Thymus (tissue), 11 donors: ENCODE data around the gene ULK4. TPM values are rescaled to one million over a fixed set of nuclear protein-coding genes. Genes with fewer than 3 reads are reported as not detected.
A peak's percentile ranks its signal among the peaks of the same experiment; 100 is the strongest.

ENCODE experiments used
- DNase-seq, 9 donors: peaks; one replicate each; pipeline ENCODE4 v3.0.0-alpha.2; 2013; ENCODE audit warnings: low spot score in 9 of 9, low read depth in 6 of 9, missing footprints in 1 of 9
- H3K27ac ChIP-seq, 2 donors: one replicate each; pipeline ENCODE4 v1.5.1; 2013; ENCODE audit warnings: control low read depth in 1 of 2, low read depth in 1 of 2, low read length in 1 of 2, mild to moderate bottlenecking in 1 of 2, moderate library complexity in 1 of 2
- H3K27me3 ChIP-seq, 2 donors: one replicate each; pipeline ENCODE4 v1.5.1; 2013; ENCODE audit warnings: low read length in 1 of 2; ENCODE audit not compliant: control insufficient read depth in 2 of 2, insufficient read depth in 1 of 2
- H3K36me3 ChIP-seq, 2 donors: one replicate each; pipeline ENCODE4 v1.5.1; 2013; ENCODE audit warnings: low read length in 1 of 2, mild to moderate bottlenecking in 1 of 2, moderate library complexity in 1 of 2; ENCODE audit not compliant: control insufficient read depth in 2 of 2, insufficient read depth in 2 of 2
- H3K4me1 ChIP-seq, 2 donors: one replicate each; pipeline ENCODE4 v1.5.1; 2013; ENCODE audit warnings: low read length in 2 of 2; ENCODE audit not compliant: control insufficient read depth in 2 of 2, insufficient read depth in 2 of 2
- H3K4me3 ChIP-seq, 2 donors: one replicate each; pipeline ENCODE4 v1.5.1; 2013; ENCODE audit warnings: low read length in 2 of 2, control low read depth in 1 of 2, mild to moderate bottlenecking in 1 of 2
- H3K9me3 ChIP-seq, 2 donors: one replicate each; pipeline ENCODE4 v1.5.1; 2013; ENCODE audit warnings: low read length in 1 of 2, mild to moderate bottlenecking in 1 of 2; ENCODE audit not compliant: control insufficient read depth in 2 of 2, insufficient read depth in 1 of 2
- WGBS: extraction: QIAGEN DNeasy Blood & Tissue Kit; methylation state at CpG from one replicate; pipeline ENCODE4 v1.1.7; 2013; 5-methylcytosine and 5-hydroxymethylcytosine counted together
- polyA plus RNA-seq: library from polyadenylated mRNA; stranded (reverse); fragments of 200-250 nt; gene quantifications from one replicate; pipeline ENCODE4 v1.2.3, GENCODE V29; 2013
- total RNA-seq: library from RNA; stranded (reverse); fragments of 120-200 nt; gene quantifications from one replicate; pipeline ENCODE4 v1.2.4, GENCODE V29; 2013
- donor health status: healthy.

Gene ULK4
- total and polyA plus RNA-seq, 2 donors: 3.4 to 6.3 TPM

- H3K9me3 ChIP-seq: no peaks in the 10 kb centered on the region
- H3K4me3 ChIP-seq: no peak overlapping the region
- DNase-seq: no peak
- H3K4me1 ChIP-seq: no peaks in the 10 kb centered on the region
- WGBS: 82% methylated on average over 2 of the region's 2 CpGs
- H3K36me3 ChIP-seq: no peaks in the 10 kb centered on the region
- H3K27me3 ChIP-seq: no peaks in the 10 kb centered on the region
- H3K27ac ChIP-seq: no peak overlapping the region
Observed at GRCh38 chr3:41329881-41330280, 632.0 kb downstream of the ULK4 start.

- H3K36me3 ChIP-seq: no peaks in the 10 kb centered on the region
- no peaks in the 10 kb centered on the region for H3K9me3 ChIP-seq
- H3K4me3 ChIP-seq: no peak overlapping the region
- no peak overlapping the region for H3K27ac ChIP-seq
- H3K4me1 ChIP-seq: peaks cover 0 to 1% of the 10 kb centered on the region in 2 donors
- no peaks in the 10 kb centered on the region for H3K27me3 ChIP-seq
- WGBS: 72% methylated on average over 2 of the region's 2 CpGs
- DNase-seq: no peak
Observed at GRCh38 chr3:41328926-41329325, 633.0 kb downstream of the ULK4 start.

- WGBS: 92% methylated on average over 6 of the region's 6 CpGs
- Histone ChIP-seq H3K4me3 (no peak overlapping the region), H3K36me3 (no peaks in the 10 kb centered on the region), H3K9me3 (no peaks in the 10 kb centered on the region), H3K4me1 (peaks cover 0 to 3% of the 10 kb centered on the region in 2 donors), H3K27ac (no peak overlapping the region), H3K27me3 (no peaks in the 10 kb centered on the region)
- no peak for DNase-seq
Observed at GRCh38 chr3:41327718-41328117, 634.2 kb downstream of the ULK4 start.

- H3K36me3 ChIP-seq: no peaks in the 10 kb centered on the region
- H3K27ac ChIP-seq: no peak overlapping the region
- H3K27me3 ChIP-seq: no peaks in the 10 kb centered on the region
- H3K9me3 ChIP-seq: no peaks in the 10 kb centered on the region
- DNase-seq: peak in 1 of 9 donors; percentile 12
- peaks cover 0 to 3% of the 10 kb centered on the region in 2 donors for H3K4me1 ChIP-seq
- no peak overlapping the region for H3K4me3 ChIP-seq
Observed at GRCh38 chr3:41324156-41324475, 637.8 kb downstream of the ULK4 start.

GRCh38 chr3:41323467-41324155, 638.3 kb downstream of the ULK4 start:
- no peak for DNase-seq
- H3K4me3 ChIP-seq: no peak overlapping the region
- H3K27me3 ChIP-seq: no peaks in the 10 kb centered on the region
- no peak overlapping the region for H3K27ac ChIP-seq
- H3K36me3 ChIP-seq: no peaks in the 10 kb centered on the region
- H3K9me3 ChIP-seq: no peaks in the 10 kb centered on the region
- WGBS: 43% methylated on average over 3 of the region's 3 CpGs
- H3K4me1 ChIP-seq: peaks cover 0 to 3% of the 10 kb centered on the region in 2 donors

GRCh38 chr3:41321642-41321980, 640.3 kb downstream of the ULK4 start:
- H3K27me3 ChIP-seq: no peaks in the 10 kb centered on the region
- H3K27ac ChIP-seq: no peak overlapping the region
- WGBS: 97% methylated on average over 5 of the region's 5 CpGs
- no peaks in the 10 kb centered on the region for H3K36me3 ChIP-seq
- DNase-seq: no peak
- H3K4me1 ChIP-seq: peaks cover 0 to 3% of the 10 kb centered on the region in 2 donors
- H3K9me3 ChIP-seq: no peaks in the 10 kb centered on the region
- no peak overlapping the region for H3K4me3 ChIP-seq

GRCh38 chr3:41320953-41321641, 640.8 kb downstream of the ULK4 start:
- Histone ChIP-seq H3K4me3 (no peak overlapping the region), H3K27me3 (no peaks in the 10 kb centered on the region), H3K4me1 (peaks cover 0 to 3% of the 10 kb centered on the region in 2 donors), H3K9me3 (no peaks in the 10 kb centered on the region), H3K36me3 (no peaks in the 10 kb centered on the region), H3K27ac (no peak overlapping the region)
- WGBS: 97% methylated on average over 8 of the region's 8 CpGs
- DNase-seq: no peak

- H3K9me3 ChIP-seq: no peaks in the 10 kb centered on the region
- no peak overlapping the region for H3K27ac ChIP-seq
- no peak for DNase-seq
- 93% methylated on average over 2 of the region's 2 CpGs for WGBS
- H3K36me3 ChIP-seq: no peaks in the 10 kb centered on the region
- H3K4me3 ChIP-seq: no peak overlapping the region
- no peaks in the 10 kb centered on the region for H3K4me1 ChIP-seq
- H3K27me3 ChIP-seq: no peaks in the 10 kb centered on the region
Observed at GRCh38 chr3:41318520-41318919, 643.4 kb downstream of the ULK4 start.

- H3K9me3 ChIP-seq: no peaks in the 10 kb centered on the region
- H3K4me3 ChIP-seq: no peak overlapping the region
- no peaks in the 10 kb centered on the region for H3K27me3 ChIP-seq
- H3K36me3 ChIP-seq: no peaks in the 10 kb centered on the region
- no peaks in the 10 kb centered on the region for H3K4me1 ChIP-seq
- H3K27ac ChIP-seq: no peak overlapping the region
- WGBS: 100% methylated on average over 1 of the region's 1 CpG
- DNase-seq: no peak
Observed at GRCh38 chr3:41317718-41318117, 644.2 kb downstream of the ULK4 start.
